DLD1 (cell line): ENCODE measurements around the gene CDK2.

Experiments used
- in situ Hi-C: cut with HindIII; loops from 2 replicates; pipeline ENCODE4 v1.10.0; 2017; ENCODE audit warnings: low sequenced_read_pairs

CDK2 gene

DNA sequence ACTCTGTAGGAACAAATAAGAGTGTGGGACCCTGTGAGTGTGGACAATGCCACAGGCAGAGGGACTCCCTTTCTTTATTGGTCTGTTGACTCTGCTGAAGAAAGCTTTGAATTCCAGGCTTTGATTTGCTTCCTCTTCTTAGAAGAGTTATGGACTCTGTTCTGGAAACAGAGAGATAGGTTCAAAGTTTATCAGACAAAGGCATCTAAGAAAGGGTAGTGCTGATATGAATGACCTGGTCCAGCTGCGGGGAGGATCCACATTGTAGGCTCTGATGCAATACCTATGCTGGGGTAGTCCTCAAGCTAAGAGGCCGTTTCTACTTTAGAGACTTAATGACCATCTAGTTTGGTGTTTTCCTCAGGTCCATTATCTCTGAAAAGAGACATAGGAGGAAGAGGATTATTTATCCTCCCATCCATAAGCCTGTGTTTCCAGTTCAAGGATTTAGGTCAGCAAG lies 43.5 kb downstream of the CDK2 start:
- in situ Hi-C loops, result no loop called here

DNA sequence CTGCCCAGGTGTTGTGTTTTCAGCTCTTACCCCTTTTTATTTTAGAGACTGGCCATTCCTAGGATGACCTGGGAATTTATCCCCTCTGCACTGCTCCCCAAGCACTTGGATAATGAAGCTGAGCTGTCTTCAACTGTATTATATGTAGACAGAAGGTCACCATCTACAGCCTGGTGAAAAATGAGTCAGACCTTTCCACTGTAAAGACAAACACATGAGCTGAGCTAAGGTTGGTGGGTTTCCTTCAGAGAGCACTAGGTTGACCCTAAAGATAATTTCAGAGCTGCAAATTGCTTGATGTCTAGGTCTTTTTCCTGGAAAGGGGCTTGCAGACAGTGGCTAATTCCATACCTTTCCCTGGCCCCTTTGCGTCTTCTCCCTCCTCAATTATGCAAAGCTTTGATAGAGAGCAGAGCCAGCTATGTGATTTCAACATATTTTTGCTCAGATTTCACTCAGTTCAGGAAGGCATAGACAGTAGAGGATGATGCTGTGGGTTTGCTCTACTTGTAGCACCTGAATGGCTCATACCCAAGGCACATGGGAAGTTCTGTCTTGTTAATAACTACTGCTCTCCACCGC lies 45.0 kb downstream of the CDK2 start:
- in situ Hi-C loops, result no loop called here

DNA sequence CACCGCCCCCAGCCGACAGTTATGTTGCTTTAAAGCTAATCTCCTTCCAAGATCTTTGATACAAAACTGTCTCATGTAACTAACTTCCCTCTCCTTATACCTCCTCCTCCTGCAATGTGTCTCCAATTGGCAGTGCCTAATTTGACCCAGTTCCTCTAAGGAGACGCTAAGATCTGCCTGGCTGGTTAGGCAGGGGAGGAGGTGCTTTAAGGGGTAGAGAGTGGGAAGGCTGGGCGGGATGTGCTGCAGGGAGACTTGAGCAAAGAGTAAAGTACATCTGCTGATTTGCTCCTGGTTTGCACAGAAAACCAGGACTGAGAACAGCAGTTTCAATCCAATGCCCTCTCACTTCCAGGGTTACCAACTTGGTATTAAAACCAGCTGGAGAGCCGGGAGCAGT lies 46.9 kb downstream of the CDK2 start:
- in situ Hi-C loops, result no loop called here

DNA sequence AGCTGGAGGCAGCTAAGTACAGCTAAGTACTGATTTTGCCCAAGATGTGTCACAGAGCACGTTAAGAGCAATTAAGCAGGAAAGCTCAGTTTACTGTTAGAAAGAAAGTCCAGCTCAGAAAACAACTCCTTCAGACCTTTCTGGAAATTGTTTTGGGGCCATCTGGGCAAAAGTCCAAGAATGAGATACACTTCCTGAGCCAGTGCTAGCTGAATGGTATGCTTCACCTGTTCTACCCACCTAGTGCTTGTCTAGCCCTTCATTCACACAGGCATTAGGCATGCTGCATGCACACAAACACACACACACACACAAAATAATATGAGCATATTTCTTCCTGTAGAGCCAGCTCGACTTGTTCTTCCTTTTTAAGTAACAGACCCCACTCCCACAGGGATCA lies 47.6 kb downstream of the CDK2 start:
- in situ Hi-C loops, result no loop called here

DNA sequence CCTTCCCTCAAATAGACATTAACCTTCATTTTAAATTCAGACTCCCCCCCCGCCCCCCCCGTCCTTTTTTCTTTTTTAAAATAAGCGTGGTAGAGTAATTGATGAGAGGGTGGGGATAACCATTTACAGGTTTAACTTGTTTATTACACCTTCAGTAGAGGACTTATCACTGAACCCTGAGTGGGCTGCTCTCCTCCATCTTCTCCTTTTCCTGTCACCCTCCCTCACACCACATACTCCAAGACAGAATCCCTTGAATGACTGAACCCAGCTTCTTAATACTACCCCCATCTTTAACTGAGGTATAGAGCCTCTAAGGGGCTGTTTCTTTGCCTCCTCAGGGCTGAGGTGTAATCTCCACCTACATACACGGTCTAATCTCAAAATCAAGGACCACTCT lies 50.6 kb downstream of the CDK2 start:
- in situ Hi-C loops, result no loop called here

DNA sequence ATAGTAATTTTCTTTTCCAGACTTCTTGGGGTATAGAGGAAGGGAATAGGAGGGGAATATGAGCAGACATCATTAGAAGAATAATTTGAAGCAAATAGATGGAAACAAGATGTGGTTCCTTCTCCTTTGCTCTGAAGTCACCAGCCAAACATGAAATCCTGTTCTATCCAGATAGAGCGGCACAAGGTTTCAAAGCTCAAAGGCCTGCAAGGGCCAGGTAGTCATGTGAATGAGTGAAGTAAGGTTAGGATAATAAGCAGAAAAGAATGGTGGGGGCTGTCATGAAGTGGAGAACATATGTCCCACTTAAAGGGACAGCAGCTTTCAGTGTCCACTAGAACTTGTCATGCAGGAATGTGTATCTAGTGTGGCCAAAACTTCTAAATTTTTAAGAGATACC lies 51.7 kb downstream of the CDK2 start:
- in situ Hi-C loops, result no loop called here

DNA sequence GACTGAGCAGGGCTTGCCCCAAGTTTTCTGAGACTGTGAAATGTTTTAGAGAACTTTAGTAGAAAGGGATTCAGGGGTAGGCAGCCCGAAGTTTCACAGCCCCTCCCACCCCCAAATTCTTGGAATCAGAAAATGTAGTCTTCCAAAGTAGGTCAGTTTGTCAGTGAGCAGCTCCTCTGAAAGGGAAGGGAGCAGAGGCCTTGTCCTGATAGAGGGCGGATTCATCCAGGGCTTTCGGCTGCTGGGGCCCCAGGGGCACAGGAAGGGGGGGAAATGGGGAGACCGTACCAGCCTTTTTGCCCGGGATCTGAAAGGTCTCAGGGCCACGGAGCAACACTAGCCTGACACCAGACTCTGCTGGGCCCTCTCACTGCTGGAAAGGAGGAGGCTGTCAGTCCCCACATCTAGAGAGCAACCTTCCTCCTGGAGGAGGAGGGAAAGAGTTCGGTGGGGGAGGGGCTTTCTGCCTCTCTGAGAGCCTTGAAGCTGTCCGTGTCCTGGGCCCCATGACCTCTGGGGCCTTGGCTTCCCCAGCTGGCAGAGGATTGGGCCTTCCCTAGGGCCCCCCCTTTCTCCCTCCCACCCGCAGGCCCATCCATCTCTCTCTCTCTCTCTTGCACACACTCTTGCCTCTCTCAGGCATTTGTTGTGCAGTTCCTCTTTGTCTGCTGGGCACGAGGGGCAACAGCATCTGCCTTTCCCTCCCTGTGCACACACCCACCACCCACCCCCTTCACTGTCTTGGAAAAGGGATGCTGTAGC lies 54.0 kb downstream of the CDK2 start, which contains the start of gene IKZF4:
Gene IKZF4, plus strand, starts transcription at position 621 of the 762 bp plus-strand sequence. CDS start 451 bp downstream, outside the sequence.
- in situ Hi-C loops, result no loop called here

DNA sequence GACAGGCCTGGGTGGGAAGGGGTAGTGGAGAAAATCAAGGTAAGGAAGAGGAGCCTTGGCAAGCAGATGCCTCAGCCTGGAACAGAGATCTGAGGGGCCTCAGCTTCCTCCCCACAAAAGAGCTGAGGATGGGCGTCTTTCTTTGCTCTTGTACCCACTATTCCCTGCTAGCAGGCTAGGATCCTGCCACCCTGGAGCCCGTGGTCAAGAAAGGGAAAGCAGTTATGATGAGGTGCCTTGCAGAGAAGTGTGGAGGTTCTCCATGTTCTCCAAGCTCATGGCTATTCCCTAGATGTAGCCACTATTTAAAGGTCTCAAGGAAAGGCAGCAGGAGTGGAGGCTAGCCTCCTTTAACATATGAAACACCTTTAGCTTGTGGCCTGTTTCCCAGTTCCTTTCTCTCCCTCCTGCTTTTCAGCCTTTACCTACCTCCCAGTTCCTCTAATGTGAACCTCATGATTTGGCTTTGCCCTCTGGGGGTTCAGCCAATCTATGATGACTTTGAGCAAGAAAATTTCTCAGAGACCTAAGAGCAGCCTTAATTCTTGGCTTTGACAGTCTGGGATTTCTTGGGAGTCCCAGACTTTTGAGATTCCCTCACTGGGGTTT lies 55.4 kb downstream of the CDK2 start:
- in situ Hi-C loops, result no loop called here
